ENCODE data around the gene C17orf114.

The C17orf114 gene

GRCh38 chr17:4769628-4770027 lies 32.5 kb downstream of the C17orf114 start:
- Histone ChIP-seq H3K9me3 (ENCODE audit: control insufficient read depth, insufficient read depth, low read depth, low read length) (no peaks in the 10 kb centered on the region), H3K27ac (ENCODE audit: low read length) (no peak overlapping the region), H3K36me3 (ENCODE audit: control insufficient read depth, insufficient read depth, low read length) (no peaks in the 10 kb centered on the region), H3K27me3 (ENCODE audit: control insufficient read depth, insufficient read depth, low read length) (no peaks in the 10 kb centered on the region), H3K4me3 (ENCODE audit: low read depth in 2 of 2, low read length in 2 of 2) (no peak overlapping the region), H3K4me1 (ENCODE audit: control insufficient read depth, insufficient read depth, low read length) (no peaks in the 10 kb centered on the region)
- ATAC-seq, result no peak
- TF ChIP-seq SIN3A (IDR thresholded peaks at IDR 0.05; ENCODE audit: borderline replicate concordance, insufficient read depth, low read depth, low read length), result no peak
- TF ChIP-seq, protein P1, sequence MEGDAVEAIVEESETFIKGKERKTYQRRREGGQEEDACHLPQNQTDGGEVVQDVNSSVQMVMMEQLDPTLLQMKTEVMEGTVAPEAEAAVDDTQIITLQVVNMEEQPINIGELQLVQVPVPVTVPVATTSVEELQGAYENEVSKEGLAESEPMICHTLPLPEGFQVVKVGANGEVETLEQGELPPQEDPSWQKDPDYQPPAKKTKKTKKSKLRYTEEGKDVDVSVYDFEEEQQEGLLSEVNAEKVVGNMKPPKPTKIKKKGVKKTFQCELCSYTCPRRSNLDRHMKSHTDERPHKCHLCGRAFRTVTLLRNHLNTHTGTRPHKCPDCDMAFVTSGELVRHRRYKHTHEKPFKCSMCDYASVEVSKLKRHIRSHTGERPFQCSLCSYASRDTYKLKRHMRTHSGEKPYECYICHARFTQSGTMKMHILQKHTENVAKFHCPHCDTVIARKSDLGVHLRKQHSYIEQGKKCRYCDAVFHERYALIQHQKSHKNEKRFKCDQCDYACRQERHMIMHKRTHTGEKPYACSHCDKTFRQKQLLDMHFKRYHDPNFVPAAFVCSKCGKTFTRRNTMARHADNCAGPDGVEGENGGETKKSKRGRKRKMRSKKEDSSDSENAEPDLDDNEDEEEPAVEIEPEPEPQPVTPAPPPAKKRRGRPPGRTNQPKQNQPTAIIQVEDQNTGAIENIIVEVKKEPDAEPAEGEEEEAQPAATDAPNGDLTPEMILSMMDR (IDR thresholded peaks at IDR 0.05), result no peak
- no peak for TF ChIP-seq REST (IDR thresholded peaks at IDR 0.05; ENCODE audit: insufficient read depth in 1 of 2, low read depth in 2 of 2, low read length in 1 of 2)
- no peak for TF ChIP-seq TCF7L2 (IDR thresholded peaks at IDR 0.05; ENCODE audit: low read depth, low read length)
- TF ChIP-seq POLR2AphosphoS5 (IDR thresholded peaks at IDR 0.05; ENCODE audit: low read depth, low read length), result no peak
- in situ Hi-C loops (cut with HindIII; ENCODE audit: low pct_unique_long_range_greater_than_20kb, low sequenced_read_pairs) (no loop called here), intact Hi-C loops (cut with micrococcal nuclease; ENCODE audit: unreplicated experiment) (no loop called here)
- BruUV-seq (replicated peaks), result no TSS peak
- DNase-seq (ENCODE audit: low read depth, low spot score), result no peak
- ChIA-PET POLR2A (no interaction called here), CTCF (no interaction called here)

- Histone ChIP-seq H3K36me3 (ENCODE audit: control insufficient read depth, insufficient read depth, low read length) (no peaks in the 10 kb centered on the region), H3K27ac (ENCODE audit: low read length) (no peak overlapping the region), H3K4me3 (ENCODE audit: low read depth in 2 of 2, low read length in 2 of 2) (no peak overlapping the region), H3K4me1 (ENCODE audit: control insufficient read depth, insufficient read depth, low read length) (no peaks in the 10 kb centered on the region), H3K9me3 (ENCODE audit: control insufficient read depth, insufficient read depth, low read depth, low read length) (no peaks in the 10 kb centered on the region), H3K27me3 (ENCODE audit: control insufficient read depth, insufficient read depth, low read length) (no peaks in the 10 kb centered on the region)
- in situ Hi-C loops (cut with HindIII; ENCODE audit: low pct_unique_long_range_greater_than_20kb, low sequenced_read_pairs) (no loop called here), intact Hi-C loops (cut with micrococcal nuclease; ENCODE audit: unreplicated experiment) (no loop called here)
- no TSS peak for BruUV-seq (replicated peaks)
- DNase-seq (ENCODE audit: low read depth, low spot score) (no peak), ATAC-seq (no peak)
- TF ChIP-seq, protein P1 (IDR thresholded peaks at IDR 0.05), result no peak
- TF ChIP-seq SIN3A (IDR thresholded peaks at IDR 0.05; ENCODE audit: borderline replicate concordance, insufficient read depth, low read depth, low read length), result no peak
- ChIA-PET CTCF (no interaction called here), POLR2A (no interaction called here)
Observed at GRCh38 chr17:4768298-4768697, 33.8 kb downstream of the C17orf114 start.

DNA sequence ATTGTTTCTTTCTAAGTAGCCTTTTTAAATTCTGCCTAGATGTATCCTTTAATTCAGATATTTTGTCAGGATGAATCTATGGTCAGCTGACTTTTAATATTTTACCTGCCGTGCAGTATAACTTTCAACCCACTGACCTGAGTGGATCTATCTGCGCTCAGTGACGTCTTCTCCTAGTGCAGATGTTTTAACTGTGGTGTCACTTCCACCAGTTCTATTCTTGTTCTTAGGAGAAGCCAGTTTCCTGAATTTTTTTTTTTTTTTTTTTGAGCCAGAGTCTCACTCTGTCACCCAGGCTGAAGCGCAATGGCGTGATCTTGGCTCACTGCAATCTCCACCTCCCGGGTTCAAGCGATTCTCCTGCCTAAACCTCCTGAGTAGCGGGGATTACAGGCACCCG lies 35.4 kb downstream of the C17orf114 start:
- POLR2A ChIA-PET, result no interaction called here
- Histone ChIP-seq H3K27ac (ENCODE audit: low read length) (no peak overlapping the region), H3K36me3 (ENCODE audit: control insufficient read depth, insufficient read depth, low read length) (no peaks in the 10 kb centered on the region), H3K9me3 (ENCODE audit: control insufficient read depth, insufficient read depth, low read depth, low read length) (no peaks in the 10 kb centered on the region), H3K27me3 (ENCODE audit: control insufficient read depth, insufficient read depth, low read length) (no peaks in the 10 kb centered on the region), H3K4me1 (ENCODE audit: control insufficient read depth, insufficient read depth, low read length) (no peaks in the 10 kb centered on the region), H3K4me3 (ENCODE audit: low read depth in 2 of 2, low read length in 2 of 2) (no peak overlapping the region)
- intact Hi-C loops (cut with micrococcal nuclease; ENCODE audit: unreplicated experiment), result no loop called here
- ATAC-seq, result no peak
- DNase-seq (ENCODE audit: low read depth, low spot score), result no peak
- in situ Hi-C loops (cut with HindIII; ENCODE audit: low pct_unique_long_range_greater_than_20kb, low sequenced_read_pairs), result no loop called here
- no TSS peak for BruUV-seq (replicated peaks)
- CTCF ChIA-PET, result no interaction called here
- no peak for TF ChIP-seq TCF7L2 (IDR thresholded peaks at IDR 0.05; ENCODE audit: low read depth, low read length)
- no peak for TF ChIP-seq SIN3A (IDR thresholded peaks at IDR 0.05; ENCODE audit: borderline replicate concordance, insufficient read depth, low read depth, low read length)
- no peak for TF ChIP-seq POLR2AphosphoS5 (IDR thresholded peaks at IDR 0.05; ENCODE audit: low read depth, low read length)
- TF ChIP-seq REST (IDR thresholded peaks at IDR 0.05; ENCODE audit: insufficient read depth in 1 of 2, low read depth in 2 of 2, low read length in 1 of 2), result no peak
- TF ChIP-seq, protein P1 (IDR thresholded peaks at IDR 0.05), result no peak

Data from Panc1 (cell line).